HG02623 (cell line): ENCODE results near the gene USP35.

Experiments used
- ATAC-seq: cut with Tn5 transposase; IDR thresholded peaks from one replicate; pipeline ENCODE4 v1.9.1; 2021; ENCODE audit warnings: moderate library complexity; ENCODE audit not compliant: unreplicated experiment

USP35 gene

GRCh38 chr11:78188286-78189173 lies at the start of gene USP35, which contains the start of gene KCTD21:
Gene USP35, plus strand, starts transcription at chr11:78188919. Its CDS starts 7,327 bp downstream, at chr11:78196246.
Gene KCTD21, minus strand, starts transcription at chr11:78188626. Its CDS starts 14,072 bp downstream, at chr11:78174554.
- peak; percentile 96 for ATAC-seq

- ATAC-seq, result peak; percentile 88
These were observed 49.0 kb upstream of the USP35 start, which contains the start of gene ALG8 for GRCh38 chr11:78139422-78140391. Gene ALG8, minus strand, starts transcription at chr11:78139626. Its CDS starts 38 bp downstream, at chr11:78139588.

GRCh38 chr11:78140392-78141077 lies 48.2 kb upstream of the USP35 start:
- no peak for ATAC-seq

- ATAC-seq, result no peak
These were observed 43.2 kb upstream of the USP35 start for GRCh38 chr11:78145511-78146025.

GRCh38 chr11:78147807-78148206 lies 40.9 kb upstream of the USP35 start:
- ATAC-seq, result no peak

GRCh38 chr11:78149646-78150045 lies 39.1 kb upstream of the USP35 start:
- ATAC-seq, result no peak

GRCh38 chr11:78150346-78150745 lies 38.4 kb upstream of the USP35 start:
- no peak for ATAC-seq

- ATAC-seq, result no peak
These were observed 38.0 kb upstream of the USP35 start for GRCh38 chr11:78150754-78151153.

- ATAC-seq, result no peak
These were observed 36.9 kb upstream of the USP35 start for GRCh38 chr11:78151804-78152203.

- no peak for ATAC-seq
These were observed 32.4 kb upstream of the USP35 start for GRCh38 chr11:78156127-78156844.

- no peak for ATAC-seq
These were observed 29.6 kb upstream of the USP35 start for GRCh38 chr11:78158987-78159652.

- ATAC-seq, result no peak
These were observed 28.2 kb upstream of the USP35 start for GRCh38 chr11:78160557-78160956.

GRCh38 chr11:78161346-78161745 lies 27.4 kb upstream of the USP35 start:
- ATAC-seq, result no peak

GRCh38 chr11:78161962-78162371 lies 26.8 kb upstream of the USP35 start:
- no peak for ATAC-seq

GRCh38 chr11:78163828-78164227 lies 24.9 kb upstream of the USP35 start:
- no peak for ATAC-seq

GRCh38 chr11:78164471-78164870 lies 24.2 kb upstream of the USP35 start:
- ATAC-seq, result no peak

- no peak for ATAC-seq
These were observed 21.8 kb upstream of the USP35 start for GRCh38 chr11:78166855-78167469.

GRCh38 chr11:78168539-78169477 lies 19.9 kb upstream of the USP35 start:
- no peak for ATAC-seq
